Activated T-cell treated with anti-CD3 and anti-CD28 coated beads, Interleukin-2, amount 50 U/mL, for 72 hours (primary cell): Measurements from ENCODE around the gene GMPR. TPM values are rescaled to one million over a fixed set of nuclear protein-coding genes. Genes with fewer than 3 reads are reported as not detected.
"Not testable (repeated sequence)": the region's sequence is repeated elsewhere in the genome, so short reads cannot be mapped to it uniquely, and the experiment has no call there.

ENCODE experiments used
- ATAC-seq, 2 donors: fragments of 150-1000 bp; cut with Tn5 transposase; replicated peaks in 1 of 2; 2 replicates each; pipeline ENCODE4 v1.10.0; 2021; ENCODE audit warnings: moderate library complexity in 2 of 2, mild to moderate bottlenecking in 1 of 2
- DNase-seq, 2 donors: peaks; one replicate each; pipeline ENCODE4 v3.0.0; 2021 to 2022; ENCODE audit warnings: mixed read lengths in 1 of 2
- H3K27ac Mint-ChIP-seq: one replicate; pipeline ENCODE4 v1.8.0; 2022; ENCODE audit warnings: mild to moderate bottlenecking, moderate library complexity, mixed read lengths
- H3K27me3 Mint-ChIP-seq: one replicate; pipeline ENCODE4 v1.8.0; 2022; ENCODE audit warnings: low read depth, mixed read lengths
- H3K36me3 Mint-ChIP-seq, 2 donors: one replicate each; pipeline ENCODE4 v1.8.0; 2022; ENCODE audit warnings: mixed read lengths in 2 of 2, mild to moderate bottlenecking in 1 of 2; ENCODE audit not compliant: insufficient read depth in 2 of 2
- H3K4me1 Mint-ChIP-seq: one replicate; pipeline ENCODE4 v1.8.0; 2022; ENCODE audit warnings: low read depth, mixed read lengths
- H3K4me3 Mint-ChIP-seq, 2 donors: one replicate each; pipeline ENCODE4 v1.8.0; 2022; ENCODE audit warnings: mild to moderate bottlenecking in 2 of 2, mixed read lengths in 2 of 2, moderate library complexity in 2 of 2
- H3K9me3 Mint-ChIP-seq, 2 donors: one replicate each; pipeline ENCODE4 v1.8.0; 2022; ENCODE audit warnings: mixed read lengths in 2 of 2
- total RNA-seq, 2 donors: library from RNA; stranded (reverse); gene quantifications; one replicate each; pipeline ENCODE4 v1.2.3, GENCODE V29; 2022

Gene GMPR
- total RNA-seq, 2 donors from 2014 or later = not detected

- not testable (repeated sequence) for ATAC-seq, H3K27ac Mint-ChIP-seq, DNase-seq, H3K4me3 Mint-ChIP-seq, H3K9me3 Mint-ChIP-seq, H3K4me1 Mint-ChIP-seq, H3K36me3 Mint-ChIP-seq, H3K27me3 Mint-ChIP-seq
Measured at GRCh38 chr6:16260602-16261001, 22.2 kb downstream of the GMPR start.

GRCh38 chr6:16262773-16263172 lies 24.4 kb downstream of the GMPR start:
- not testable (repeated sequence) for H3K36me3 Mint-ChIP-seq, H3K4me3 Mint-ChIP-seq, H3K27ac Mint-ChIP-seq, ATAC-seq, H3K27me3 Mint-ChIP-seq, H3K9me3 Mint-ChIP-seq, DNase-seq, H3K4me1 Mint-ChIP-seq

DNA sequence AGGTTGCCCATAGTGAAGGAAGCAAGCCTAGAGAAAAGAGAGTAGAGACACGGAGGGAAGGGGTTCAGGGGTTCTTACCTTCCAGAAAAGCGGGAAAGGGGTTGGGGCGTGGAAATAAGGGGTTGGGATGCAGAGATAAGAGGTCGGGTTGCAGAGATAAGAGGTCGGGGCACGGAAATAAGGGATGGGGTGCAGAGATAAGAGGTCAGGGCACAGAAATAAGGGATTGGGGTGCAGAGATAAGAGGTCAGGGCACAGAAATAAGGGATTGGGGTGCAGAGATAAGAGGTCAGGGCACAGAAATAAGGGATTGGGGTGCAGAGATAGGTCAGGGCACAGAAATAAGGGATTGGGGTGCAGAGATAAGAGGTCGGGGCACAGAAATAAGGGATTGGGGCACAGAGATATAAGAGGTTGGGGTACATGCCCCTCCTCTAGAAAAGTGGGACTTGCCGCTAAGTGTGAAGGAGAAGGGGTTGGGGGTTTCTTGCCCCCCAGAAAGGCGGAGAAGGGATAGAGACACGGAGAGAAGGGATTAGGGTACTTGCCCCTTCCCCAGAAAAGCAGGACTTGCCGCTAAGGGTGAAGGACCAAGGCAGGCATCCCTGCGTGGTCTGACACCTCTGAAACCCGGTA lies 25.2 kb downstream of the GMPR start:
- H3K27me3 Mint-ChIP-seq, H3K9me3 Mint-ChIP-seq, ATAC-seq, H3K36me3 Mint-ChIP-seq, H3K4me1 Mint-ChIP-seq, H3K27ac Mint-ChIP-seq, DNase-seq, H3K4me3 Mint-ChIP-seq: not testable (repeated sequence)

- Mint-ChIP-seq H3K36me3 (no peaks in the 10 kb centered on the region), H3K9me3 (no peaks in the 10 kb centered on the region), H3K27me3 (no peaks in the 10 kb centered on the region), H3K27ac (no peak overlapping the region), H3K4me3 (no peak overlapping the region), H3K4me1 (no peaks in the 10 kb centered on the region)
- DNase-seq (no peak), ATAC-seq (no peak)
Measured at GRCh38 chr6:16264785-16265184, 26.4 kb downstream of the GMPR start.

DNA sequence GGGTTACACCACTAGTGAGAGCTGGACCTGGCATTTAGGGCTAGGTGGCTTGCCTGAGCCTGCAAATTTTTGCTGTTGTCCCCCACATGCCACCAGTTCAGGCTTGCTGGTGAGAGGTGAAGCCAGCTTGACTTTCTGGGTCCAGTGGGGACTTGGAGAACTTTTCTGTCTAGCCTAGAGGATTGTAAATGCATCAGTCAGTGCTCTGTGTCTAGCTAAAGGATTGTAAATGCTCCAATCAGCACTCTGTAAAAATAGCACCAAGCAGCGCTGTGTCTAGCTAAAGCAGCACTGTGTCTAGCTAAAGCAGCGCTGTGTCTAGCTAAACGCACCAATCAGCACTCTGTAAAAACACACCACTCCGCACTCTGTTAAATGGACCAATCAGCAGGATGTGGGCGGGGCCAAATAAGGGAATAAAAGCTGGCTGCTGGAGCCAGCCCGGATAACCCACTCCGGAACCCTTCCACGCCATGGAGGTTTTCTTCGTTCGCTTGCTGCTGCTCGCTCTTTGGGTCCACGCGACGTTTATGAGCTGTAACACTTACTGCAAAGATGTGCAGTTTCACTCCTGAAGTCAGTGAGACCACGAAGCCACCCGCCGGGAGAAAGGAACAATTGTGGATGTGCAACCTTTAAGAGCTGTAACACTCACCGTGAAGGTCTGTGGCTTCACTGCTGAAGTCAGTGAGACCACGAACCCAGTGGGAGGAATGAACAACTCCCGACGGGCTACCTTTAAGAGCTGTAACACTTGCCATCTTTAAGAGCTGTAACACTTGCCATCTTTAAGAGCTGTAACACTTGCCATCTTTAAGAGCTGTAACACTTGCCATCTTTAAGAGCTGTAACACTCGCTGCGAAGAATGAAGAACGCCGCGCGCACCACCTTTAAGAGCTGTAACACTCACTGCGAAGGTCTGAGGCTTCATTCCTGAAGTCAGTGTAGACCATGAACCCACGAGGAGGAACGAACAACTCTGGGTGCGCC lies 27.3 kb downstream of the GMPR start:
- Mint-ChIP-seq H3K27me3 (no peaks in the 10 kb centered on the region), H3K27ac (no peak overlapping the region), H3K9me3 (no peaks in the 10 kb centered on the region), H3K4me3 (no peak overlapping the region), H3K36me3 (no peaks in the 10 kb centered on the region), H3K4me1 (no peaks in the 10 kb centered on the region)
- DNase-seq (no peak), ATAC-seq (no peak)

GRCh38 chr6:16267428-16268263 lies 29.3 kb downstream of the GMPR start:
- no peaks in the 10 kb centered on the region for H3K36me3 Mint-ChIP-seq
- no peaks in the 10 kb centered on the region for H3K27me3 Mint-ChIP-seq
- DNase-seq (no peak), ATAC-seq (no peak)
- no peaks in the 10 kb centered on the region for H3K9me3 Mint-ChIP-seq
- H3K27ac Mint-ChIP-seq = no peak overlapping the region
- H3K4me3 Mint-ChIP-seq = no peak overlapping the region
- H3K4me1 Mint-ChIP-seq = no peaks in the 10 kb centered on the region

GRCh38 chr6:16269442-16270070 lies 31.2 kb downstream of the GMPR start:
- not testable (repeated sequence) for H3K27me3 Mint-ChIP-seq, H3K9me3 Mint-ChIP-seq, H3K27ac Mint-ChIP-seq, ATAC-seq, H3K4me3 Mint-ChIP-seq, H3K4me1 Mint-ChIP-seq, H3K36me3 Mint-ChIP-seq, DNase-seq

DNA sequence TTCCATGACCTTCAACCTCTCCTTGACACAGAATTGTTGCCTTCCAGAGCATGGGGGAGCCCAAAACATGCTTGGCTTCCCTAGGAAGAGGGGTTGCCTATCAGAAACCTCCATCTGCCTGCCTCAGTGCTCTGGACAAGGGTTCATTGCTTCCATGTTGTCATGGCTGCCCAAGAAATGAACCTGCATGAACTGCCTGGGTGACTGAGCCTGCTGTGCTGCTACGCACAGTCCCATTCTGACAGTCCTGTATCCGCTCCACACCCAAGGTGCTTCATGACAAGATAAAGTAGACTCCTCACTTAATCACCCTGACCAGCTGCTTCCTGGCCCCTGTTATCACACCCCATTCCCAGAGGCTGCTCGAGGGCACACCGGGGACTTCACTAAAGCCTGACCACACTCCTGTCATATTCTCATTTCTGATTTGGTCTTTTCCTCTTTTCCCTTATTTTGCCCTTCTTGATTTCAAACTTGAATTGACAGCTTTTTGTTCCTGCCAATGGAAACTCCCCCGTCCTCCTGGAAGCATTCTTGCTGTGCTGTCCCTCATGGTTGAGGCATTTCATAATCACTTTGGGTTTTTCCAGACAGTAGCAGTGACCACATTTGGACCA lies 31.9 kb downstream of the GMPR start:
- Mint-ChIP-seq H3K9me3 (no peaks in the 10 kb centered on the region), H3K27ac (no peak overlapping the region), H3K36me3 (no peaks in the 10 kb centered on the region), H3K27me3 (no peaks in the 10 kb centered on the region), H3K4me3 (no peak overlapping the region), H3K4me1 (no peaks in the 10 kb centered on the region)
- DNase-seq (no peak), ATAC-seq (no peak)

DNA sequence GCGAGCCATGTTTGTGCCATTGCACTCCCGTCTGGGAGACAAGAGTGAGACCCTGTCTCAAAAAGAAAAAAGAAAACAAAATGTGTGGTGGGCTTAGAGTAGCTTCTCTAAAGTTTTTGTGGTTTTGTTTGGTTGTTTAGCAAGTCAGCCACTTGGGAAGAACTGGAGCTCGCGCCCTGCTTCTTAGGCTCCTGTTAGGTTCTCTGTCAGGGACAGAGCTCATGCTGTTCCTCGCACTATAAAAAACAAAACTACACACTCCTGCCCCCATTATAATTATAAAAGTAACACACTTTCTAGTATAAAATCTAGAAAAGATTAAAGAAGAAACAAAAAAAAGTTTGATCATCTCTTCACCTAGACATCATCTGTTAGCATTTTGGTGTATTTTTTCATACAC lies 33.0 kb downstream of the GMPR start:
- ATAC-seq (no peak), DNase-seq (no peak)
- no peaks in the 10 kb centered on the region for H3K9me3 Mint-ChIP-seq
- H3K27ac Mint-ChIP-seq = no peak overlapping the region
- no peaks in the 10 kb centered on the region for H3K4me1 Mint-ChIP-seq
- no peaks in the 10 kb centered on the region for H3K27me3 Mint-ChIP-seq
- no peaks in the 10 kb centered on the region for H3K36me3 Mint-ChIP-seq
- no peak overlapping the region for H3K4me3 Mint-ChIP-seq

GRCh38 chr6:16272201-16272600 lies 33.8 kb downstream of the GMPR start:
- no peaks in the 10 kb centered on the region for H3K27me3 Mint-ChIP-seq
- DNase-seq = no peak
- no peak for ATAC-seq
- H3K27ac Mint-ChIP-seq = no peak overlapping the region
- H3K4me3 Mint-ChIP-seq = no peak overlapping the region
- H3K36me3 Mint-ChIP-seq = no peaks in the 10 kb centered on the region
- no peaks in the 10 kb centered on the region for H3K9me3 Mint-ChIP-seq
- H3K4me1 Mint-ChIP-seq = no peaks in the 10 kb centered on the region

DNA sequence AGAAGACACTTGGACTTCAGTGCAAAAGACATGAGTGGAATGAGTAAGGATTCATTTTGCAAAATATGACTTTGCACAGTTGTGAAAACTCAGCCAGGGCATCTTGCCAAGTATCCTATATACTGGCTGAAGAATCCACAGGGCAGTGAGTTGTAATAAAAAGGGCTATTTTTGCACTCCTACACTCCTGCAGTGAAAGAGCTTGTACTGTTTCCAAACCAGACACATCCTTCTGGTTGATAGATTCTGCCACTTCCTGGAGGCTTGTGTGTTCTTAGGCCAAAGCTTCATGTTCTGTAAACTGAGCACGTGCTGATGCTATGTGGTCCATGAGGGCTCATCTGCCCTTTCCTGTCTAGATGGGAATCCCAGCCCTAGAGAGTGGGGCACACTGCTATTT lies 34.9 kb downstream of the GMPR start:
- H3K36me3 Mint-ChIP-seq = no peaks in the 10 kb centered on the region
- H3K9me3 Mint-ChIP-seq = no peaks in the 10 kb centered on the region
- ATAC-seq = no peak
- H3K27ac Mint-ChIP-seq = no peak overlapping the region
- H3K27me3 Mint-ChIP-seq = peaks cover 10% of the 10 kb centered on the region
- peaks cover 6% of the 10 kb centered on the region for H3K4me1 Mint-ChIP-seq
- no peak overlapping the region for H3K4me3 Mint-ChIP-seq
- no peak for DNase-seq

- DNase-seq = no peak
- Mint-ChIP-seq H3K4me3 (no peak overlapping the region), H3K4me1 (peaks cover 6% of the 10 kb centered on the region), H3K9me3 (no peaks in the 10 kb centered on the region), H3K27ac (no peak overlapping the region), H3K27me3 (peaks cover 10% of the 10 kb centered on the region), H3K36me3 (no peaks in the 10 kb centered on the region)
- no peak for ATAC-seq
Measured at GRCh38 chr6:16274483-16274882, 36.1 kb downstream of the GMPR start.
